Smooth muscle cell (in vitro differentiated cells): Measurements from ENCODE around the gene IPO11. TPM values are rescaled to one million over a fixed set of nuclear protein-coding genes. Genes with fewer than 3 reads are reported as not detected.

Source experiments
- DNase-seq: peaks from one replicate; lab custom pipeline; 2025; ENCODE audit not compliant: unreplicated experiment; lab: John Stamatoyannopoulos, UW
- H2AFZ ChIP-seq: fragments of 200-600 bp; sonication (generic); 2 replicates; pipeline ENCODE4 v1.6.0; 2016; ENCODE audit warnings: antibody characterized with exemption, low read depth, mild to moderate bottlenecking
- H3F3A ChIP-seq: fragments of 200-600 bp; sonication (generic); 2 replicates; pipeline ENCODE4 v1.6.0; 2017; ENCODE audit warnings: antibody characterized with exemption, low read depth
- H3K27ac ChIP-seq: fragments of 200-600 bp; sonication (generic); 2 replicates; pipeline ENCODE4 v1.5.1; 2016; ENCODE audit warnings: low read depth, mild to moderate bottlenecking
- H3K27me3 ChIP-seq: fragments of 200-600 bp; sonication (generic); 2 replicates; pipeline ENCODE4 v1.6.1; 2016; ENCODE audit warnings: low read depth, mild to moderate bottlenecking
- H3K36me3 ChIP-seq: fragments of 200-600 bp; sonication (generic); 2 replicates; pipeline ENCODE4 v1.5.1; 2016; ENCODE audit warnings: low read depth
- H3K4me1 ChIP-seq: fragments of 200-600 bp; sonication (generic); 2 replicates; pipeline ENCODE4 v1.5.1; 2016; ENCODE audit warnings: low read depth
- H3K4me2 ChIP-seq: fragments of 200-600 bp; sonication (generic); 2 replicates; pipeline ENCODE4 v1.6.0; 2016; ENCODE audit warnings: mild to moderate bottlenecking
- H3K4me3 ChIP-seq: fragments of 200-600 bp; sonication (generic); 2 replicates; pipeline ENCODE4 v1.5.1; 2016; ENCODE audit warnings: mild to moderate bottlenecking
- H3K79me2 ChIP-seq: fragments of 200-600 bp; sonication (generic); 2 replicates; pipeline ENCODE4 v1.6.0; 2016; ENCODE audit warnings: low read depth, mild to moderate bottlenecking
- H3K9ac ChIP-seq: fragments of 200-600 bp; sonication (generic); 2 replicates; pipeline ENCODE4 v1.6.0; 2016; ENCODE audit warnings: low read depth
- H3K9me3 ChIP-seq: fragments of 200-600 bp; sonication (generic); replicated peaks from 2 replicates; pipeline ENCODE4 v1.5.1; 2016; ENCODE audit warnings: low read depth
- H4K20me1 ChIP-seq: fragments of 200-600 bp; sonication (generic); 2 replicates; pipeline ENCODE4 v1.6.0; 2016; ENCODE audit warnings: low read depth
- CTCF ChIP-seq: fragments of 200-600 bp; sonication (generic); IDR thresholded peaks from 2 replicates; pipeline ENCODE4 v1.5.1; 2017; ENCODE audit warnings: borderline replicate concordance, mild to moderate bottlenecking, antibody characterized with exemption; ENCODE audit not compliant: insufficient read depth, poor library complexity, severe bottlenecking
- WGBS: methylation state at CpG from one replicate; pipeline ENCODE4 v1.1.7; 2016; ENCODE audit warnings: low lambda C conversion rate; 5-methylcytosine and 5-hydroxymethylcytosine counted together
- polyA plus RNA-seq: library from polyadenylated mRNA; unstranded; fragments of >200 nt; fragmentation: Nextera tagmentation; extraction: Ambion mirVana; gene quantifications from 2 replicates; pipeline ENCODE4 v1.2.1, GENCODE V29; 2016
- total RNA-seq: library from RNA; depleted of rRNA; stranded (reverse); fragments of >200 nt; gene quantifications from 2 replicates; pipeline ENCODE4 v1.2.3, GENCODE V29; 2014

The IPO11 gene
- total and polyA plus RNA-seq, 2 experiments from 2014 or later, result 9.3 to 31.8 TPM

GRCh38 chr5:62592558-62592957 lies 180.0 kb downstream of the IPO11 start:
- no peak for TF ChIP-seq CTCF
- 97% methylated on average over 8 of the region's 8 CpGs for WGBS
- Histone ChIP-seq H3K4me2 (no peak overlapping the region), H3K27me3 (no peaks in the 10 kb centered on the region), H3K27ac (no peak overlapping the region), H3K4me1 (no peaks in the 10 kb centered on the region), H4K20me1 (no peaks in the 10 kb centered on the region), H3K79me2 (no peaks in the 10 kb centered on the region), H3F3A (no peaks in the 10 kb centered on the region), H3K9ac (no peak overlapping the region), H3K4me3 (no peak overlapping the region), H2AFZ (no peak overlapping the region), H3K36me3 (peaks cover 5% of the 10 kb centered on the region), H3K9me3 (no peaks in the 10 kb centered on the region)
- no peak for DNase-seq

DNA sequence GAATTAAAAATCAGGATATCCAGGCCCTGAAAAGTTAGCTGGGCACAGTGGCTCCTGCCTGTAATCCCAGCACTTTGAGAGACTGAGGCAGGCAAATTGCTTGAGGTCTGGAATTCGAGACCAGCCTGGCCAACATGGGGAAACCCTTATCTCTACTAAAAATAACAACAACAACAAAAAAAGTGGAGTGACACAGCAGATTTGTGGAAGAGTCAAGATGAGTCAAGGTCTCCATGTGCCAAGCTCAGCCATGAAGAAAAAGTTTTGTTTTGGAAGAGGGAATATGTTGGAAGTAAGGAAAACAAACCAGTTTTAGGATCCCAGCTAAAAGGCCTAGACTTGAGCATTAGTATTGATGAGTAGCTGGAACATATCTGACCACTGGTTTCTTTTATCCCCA lies 180.8 kb downstream of the IPO11 start:
- Histone ChIP-seq H3K9me3 (no peaks in the 10 kb centered on the region), H3K27ac (no peak overlapping the region), H3K9ac (no peak overlapping the region), H3F3A (no peaks in the 10 kb centered on the region), H3K4me2 (no peak overlapping the region), H3K27me3 (no peaks in the 10 kb centered on the region), H3K79me2 (no peaks in the 10 kb centered on the region), H3K4me3 (no peak overlapping the region), H3K4me1 (no peaks in the 10 kb centered on the region), H3K36me3 (peaks cover 5% of the 10 kb centered on the region), H2AFZ (no peak overlapping the region), H4K20me1 (no peaks in the 10 kb centered on the region)
- DNase-seq, result no peak
- 39% methylated on average over 1 of the region's 1 CpG for WGBS
- no peak for TF ChIP-seq CTCF

DNA sequence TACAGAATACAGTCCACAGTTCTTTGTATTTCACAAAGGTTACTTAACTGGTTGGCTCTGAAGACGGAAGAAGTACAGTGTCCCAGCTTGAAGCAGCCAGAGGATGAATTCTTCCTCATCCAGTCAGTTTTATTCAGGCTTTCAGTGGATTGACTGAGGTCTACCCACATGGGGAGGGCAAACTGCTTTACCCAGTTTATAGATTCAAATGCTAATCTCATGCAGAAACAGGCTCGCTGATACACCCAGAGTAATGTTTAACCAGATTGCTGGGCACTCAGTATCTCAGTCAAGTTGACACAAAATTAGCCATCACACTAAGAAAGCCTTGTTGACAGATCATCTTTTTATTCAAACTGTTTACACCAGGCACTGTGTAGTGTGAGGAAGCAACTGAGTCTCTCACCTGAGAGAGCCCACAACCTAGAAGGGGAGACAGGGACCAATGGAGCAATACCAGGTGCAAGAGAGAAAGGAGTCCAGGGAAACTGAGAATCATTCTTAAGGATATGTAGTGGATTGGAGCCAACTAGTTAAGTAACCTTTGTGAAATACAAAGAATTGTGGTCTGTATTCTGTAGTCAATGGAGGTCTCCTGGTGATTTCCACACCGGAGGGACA lies 181.9 kb downstream of the IPO11 start:
- H2AFZ ChIP-seq, result no peak overlapping the region
- H4K20me1 ChIP-seq, result no peaks in the 10 kb centered on the region
- no peak overlapping the region for H3K27ac ChIP-seq
- 92% methylated on average over 3 of the region's 3 CpGs for WGBS
- no peak overlapping the region for H3K9ac ChIP-seq
- no peaks in the 10 kb centered on the region for H3K9me3 ChIP-seq
- no peak overlapping the region for H3K4me3 ChIP-seq
- no peak overlapping the region for H3K4me2 ChIP-seq
- no peaks in the 10 kb centered on the region for H3K79me2 ChIP-seq
- no peak for DNase-seq
- TF ChIP-seq CTCF, result no peak
- no peaks in the 10 kb centered on the region for H3K4me1 ChIP-seq
- no peaks in the 10 kb centered on the region for H3K27me3 ChIP-seq
- no peaks in the 10 kb centered on the region for H3F3A ChIP-seq
- H3K36me3 ChIP-seq, result peaks cover 5% of the 10 kb centered on the region

DNA sequence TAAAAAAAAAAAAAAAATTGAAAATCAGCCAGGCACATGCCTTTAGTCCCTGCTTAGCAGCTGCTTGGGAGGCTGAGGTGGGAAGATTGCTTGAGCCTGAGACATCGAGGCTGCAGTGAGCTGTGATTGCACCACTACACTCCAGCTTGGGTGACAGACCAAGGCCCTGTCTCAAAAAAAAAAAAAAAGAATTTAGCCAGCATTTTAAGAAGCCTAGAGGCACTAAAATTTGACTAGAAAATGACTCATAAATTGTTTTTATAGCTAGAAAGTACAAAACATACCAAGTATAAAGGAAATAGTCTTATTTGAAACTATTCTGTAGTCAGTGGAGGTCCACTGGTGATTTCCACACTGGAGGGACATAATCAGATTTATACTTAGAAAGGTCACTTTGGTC lies 183.5 kb downstream of the IPO11 start:
- Histone ChIP-seq H3K9me3 (no peaks in the 10 kb centered on the region), H3K9ac (no peak overlapping the region), H3K27me3 (no peaks in the 10 kb centered on the region), H3K4me3 (no peak overlapping the region), H3K4me1 (no peaks in the 10 kb centered on the region), H3K27ac (no peak overlapping the region), H3K4me2 (no peak overlapping the region), H2AFZ (no peak overlapping the region), H3F3A (no peaks in the 10 kb centered on the region), H3K79me2 (no peaks in the 10 kb centered on the region), H3K36me3 (peaks cover 5% of the 10 kb centered on the region), H4K20me1 (no peaks in the 10 kb centered on the region)
- no peak for DNase-seq
- 83% methylated on average over 1 of the region's 1 CpG for WGBS
- no peak for TF ChIP-seq CTCF
